ENCODE data around the gene SND1. TPM values are rescaled to one million over a fixed set of nuclear protein-coding genes. Genes with fewer than 3 reads are reported as not detected.
A peak's percentile ranks its signal among the peaks of the same experiment; 100 is the strongest.

SND1 gene
- total RNA-seq, 2 donors from 2014 or later: 146 to 155 TPM

DNA sequence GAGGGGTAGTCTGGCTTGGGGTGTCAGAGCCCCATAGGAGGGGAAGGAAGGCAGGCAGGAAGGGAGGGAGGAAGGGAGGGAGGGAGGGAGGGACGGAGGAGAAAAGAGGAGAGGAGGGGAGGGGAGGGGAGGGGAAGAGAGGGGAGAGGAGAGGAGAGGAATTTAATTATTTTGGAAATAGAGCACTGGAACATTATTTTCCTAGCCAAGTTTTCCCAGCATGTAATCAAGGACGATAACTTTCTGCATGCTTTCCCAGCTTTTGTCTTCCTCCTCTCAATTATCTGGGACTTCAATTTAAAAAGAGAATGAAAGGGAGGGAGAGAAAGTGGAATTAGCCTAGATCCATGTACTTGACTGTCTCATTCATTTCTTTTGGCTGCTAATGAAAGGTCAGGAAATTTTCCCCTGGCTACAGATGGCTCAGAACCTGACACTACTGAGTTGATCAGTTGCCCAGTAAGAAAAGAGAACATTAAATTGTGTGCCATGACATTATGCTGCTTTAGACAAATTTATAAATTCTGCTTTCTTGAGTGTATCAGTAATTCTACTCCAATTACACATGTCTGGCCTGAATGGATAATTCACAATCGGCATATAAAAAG lies 230.4 kb downstream of the SND1 start:
- H3K9me3 ChIP-seq: no peaks in the 10 kb centered on the region
- WGBS, 2 donors: 31 to 44% methylated on average over 2 to 3 of the region's 3 CpGs
- DNase-seq (no peak), ATAC-seq (no peak)
- no peak overlapping the region for H3K4me3 ChIP-seq
- intact Hi-C loops (cut with DNase I): no loop called here
- H3K27ac ChIP-seq: peak overlapping the region in 3 of 4 donors; percentile 43 to 59 (median 55)
- no peaks in the 10 kb centered on the region for H3K27me3 ChIP-seq
- no peaks in the 10 kb centered on the region for H3K36me3 ChIP-seq (replicated peaks in 1 of 2; ENCODE audit: insufficient read depth in 1 of 2, low read depth in 2 of 2)
- no peak for TF ChIP-seq POLR2A (IDR thresholded peaks at IDR 0.05)
- TF ChIP-seq, protein P1, sequence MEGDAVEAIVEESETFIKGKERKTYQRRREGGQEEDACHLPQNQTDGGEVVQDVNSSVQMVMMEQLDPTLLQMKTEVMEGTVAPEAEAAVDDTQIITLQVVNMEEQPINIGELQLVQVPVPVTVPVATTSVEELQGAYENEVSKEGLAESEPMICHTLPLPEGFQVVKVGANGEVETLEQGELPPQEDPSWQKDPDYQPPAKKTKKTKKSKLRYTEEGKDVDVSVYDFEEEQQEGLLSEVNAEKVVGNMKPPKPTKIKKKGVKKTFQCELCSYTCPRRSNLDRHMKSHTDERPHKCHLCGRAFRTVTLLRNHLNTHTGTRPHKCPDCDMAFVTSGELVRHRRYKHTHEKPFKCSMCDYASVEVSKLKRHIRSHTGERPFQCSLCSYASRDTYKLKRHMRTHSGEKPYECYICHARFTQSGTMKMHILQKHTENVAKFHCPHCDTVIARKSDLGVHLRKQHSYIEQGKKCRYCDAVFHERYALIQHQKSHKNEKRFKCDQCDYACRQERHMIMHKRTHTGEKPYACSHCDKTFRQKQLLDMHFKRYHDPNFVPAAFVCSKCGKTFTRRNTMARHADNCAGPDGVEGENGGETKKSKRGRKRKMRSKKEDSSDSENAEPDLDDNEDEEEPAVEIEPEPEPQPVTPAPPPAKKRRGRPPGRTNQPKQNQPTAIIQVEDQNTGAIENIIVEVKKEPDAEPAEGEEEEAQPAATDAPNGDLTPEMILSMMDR (IDR thresholded peaks at IDR 0.05): no peak
- peaks cover 71% of the 10 kb centered on the region for H3K4me1 ChIP-seq

DNA sequence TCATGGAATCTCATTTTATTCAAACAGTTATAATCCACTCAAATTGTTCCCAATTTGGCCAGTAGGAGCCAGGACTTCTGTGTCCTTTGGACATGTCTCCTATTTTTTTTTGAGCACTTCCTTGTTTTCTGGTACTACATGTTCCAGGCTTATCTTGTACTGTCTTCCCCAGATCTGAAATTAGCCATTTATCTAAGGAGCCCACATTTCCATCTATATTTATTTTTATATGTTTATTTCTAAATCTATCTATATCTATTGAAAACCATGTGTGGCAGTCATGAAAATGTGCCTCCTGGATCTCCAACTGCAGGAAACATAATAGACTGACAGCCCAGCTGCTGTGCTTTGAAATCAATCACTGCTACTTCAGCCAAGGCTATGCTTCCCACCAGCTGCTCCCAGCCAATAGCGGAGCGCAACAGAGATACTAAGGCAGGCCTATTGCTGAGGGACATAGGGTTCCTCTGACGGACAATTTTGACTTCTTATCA lies 232.1 kb downstream of the SND1 start:
- TF ChIP-seq, protein P1 (IDR thresholded peaks at IDR 0.05): peak in 6 of 7 experiments; percentile 30 to 55 (median 45)
- no peak for TF ChIP-seq POLR2A (IDR thresholded peaks at IDR 0.05)
- DNase-seq: peak in 3 of 4 donors; percentile 21 to 46 (median 35)
- ATAC-seq: peak; percentile 78
- peaks cover 4 to 9% of the 10 kb centered on the region in 2 donors for H3K36me3 ChIP-seq (replicated peaks in 1 of 2; ENCODE audit: insufficient read depth in 1 of 2, low read depth in 2 of 2)
- 70 to 79% methylated on average over 3 of the region's 3 CpGs for WGBS, 2 donors
- no peaks in the 10 kb centered on the region for H3K9me3 ChIP-seq
- peak overlapping the region; percentile 39 to 65 (median 57) for H3K27ac ChIP-seq
- no peak overlapping the region for H3K4me3 ChIP-seq
- intact Hi-C loops (cut with DNase I): no loop called here
- H3K27me3 ChIP-seq: no peaks in the 10 kb centered on the region
- peaks cover 62% of the 10 kb centered on the region for H3K4me1 ChIP-seq

DNA sequence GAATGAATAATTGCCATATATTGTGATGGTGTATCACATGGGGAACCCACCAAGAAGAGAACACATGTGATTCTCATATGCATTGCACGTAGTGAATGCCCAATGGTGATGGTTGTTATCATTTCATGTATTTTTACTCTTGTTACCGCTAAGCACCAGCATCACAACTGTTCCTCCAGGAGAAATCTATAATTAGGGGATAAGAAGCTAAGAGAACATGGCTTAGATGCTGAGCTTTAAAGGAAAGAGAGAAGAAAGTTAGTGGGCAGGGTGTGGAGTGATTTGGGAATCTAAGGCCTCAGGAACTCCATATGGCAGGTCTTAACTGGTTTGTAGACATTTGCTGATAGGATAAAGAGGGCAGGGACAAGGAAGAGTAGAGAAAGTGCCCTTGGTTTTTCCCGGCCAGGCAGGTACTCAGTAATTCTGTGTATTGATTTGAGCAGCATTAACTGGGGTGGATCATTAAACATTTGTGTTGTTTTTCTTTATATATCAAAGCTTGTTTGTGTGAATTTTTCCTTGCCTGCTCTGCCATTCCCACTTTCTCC lies 233.3 kb downstream of the SND1 start:
- DNase-seq (no peak), ATAC-seq (no peak)
- Histone ChIP-seq H3K27ac (peak overlapping the region in 3 of 4 donors; percentile 55 to 65 (median 59)), H3K27me3 (no peaks in the 10 kb centered on the region), H3K4me1 (peaks cover 59% of the 10 kb centered on the region), H3K9me3 (no peaks in the 10 kb centered on the region), H3K36me3 (replicated peaks in 1 of 2; ENCODE audit: insufficient read depth in 1 of 2, low read depth in 2 of 2) (peaks cover 4 to 9% of the 10 kb centered on the region in 2 donors), H3K4me3 (no peak overlapping the region)
- WGBS, 2 donors: 63 to 68% methylated on average over 3 of the region's 3 CpGs
- intact Hi-C loops (cut with DNase I): no loop called here
- no peak for TF ChIP-seq POLR2A (IDR thresholded peaks at IDR 0.05)
- TF ChIP-seq, protein P1 (IDR thresholded peaks at IDR 0.05): no peak

DNA sequence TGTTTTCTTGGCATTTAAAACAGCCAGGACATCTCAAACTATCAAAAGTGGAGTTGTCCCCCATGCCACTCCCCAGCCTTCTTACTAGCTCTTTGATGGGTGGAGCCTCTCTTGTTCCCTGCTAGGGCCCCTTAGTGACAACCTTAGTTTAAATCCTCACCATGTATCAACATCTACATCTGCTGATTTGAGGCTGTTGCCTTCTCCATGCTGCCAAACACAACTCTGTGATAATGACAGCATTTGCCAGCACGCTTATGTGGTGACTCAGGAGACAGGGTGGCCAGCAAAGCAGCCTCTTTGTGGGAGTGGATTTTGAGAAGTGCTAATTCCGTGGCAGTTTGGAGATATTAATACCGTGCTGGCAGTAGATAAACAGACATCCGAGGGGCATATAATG lies 233.8 kb downstream of the SND1 start:
- peak; percentile 28 to 57 (median 34) for DNase-seq
- peak overlapping the region in 2 of 4 donors; percentile 55 to 65 for H3K27ac ChIP-seq
- H3K27me3 ChIP-seq: no peaks in the 10 kb centered on the region

More for the DNA sequence above, 233.8 kb downstream of the SND1 start:
- intact Hi-C loops (cut with DNase I): no loop called here
- Histone ChIP-seq H3K36me3 (replicated peaks in 1 of 2; ENCODE audit: insufficient read depth in 1 of 2, low read depth in 2 of 2) (peaks cover 4 to 9% of the 10 kb centered on the region in 2 donors), H3K4me3 (no peak overlapping the region), H3K9me3 (no peaks in the 10 kb centered on the region), H3K4me1 (peaks cover 61% of the 10 kb centered on the region)
- ATAC-seq: peak; percentile 60
- no peak for TF ChIP-seq POLR2A (IDR thresholded peaks at IDR 0.05)
- TF ChIP-seq, protein P1 (IDR thresholded peaks at IDR 0.05): no peak
- WGBS, 2 donors: 34 to 41% methylated on average over 4 of the region's 4 CpGs

All from body of pancreas (tissue), 4 donors.